ENCODE measurements around the gene FOXP1. TPM values are rescaled to one million over a fixed set of nuclear protein-coding genes. Genes with fewer than 3 reads are reported as not detected.

FOXP1 gene
- total and polyA plus RNA-seq, 2 of the 8 experiments (the other 6 are each of a cell fraction or from before 2014, with no cell fraction given) = 13.9 to 25.4 TPM

DNA sequence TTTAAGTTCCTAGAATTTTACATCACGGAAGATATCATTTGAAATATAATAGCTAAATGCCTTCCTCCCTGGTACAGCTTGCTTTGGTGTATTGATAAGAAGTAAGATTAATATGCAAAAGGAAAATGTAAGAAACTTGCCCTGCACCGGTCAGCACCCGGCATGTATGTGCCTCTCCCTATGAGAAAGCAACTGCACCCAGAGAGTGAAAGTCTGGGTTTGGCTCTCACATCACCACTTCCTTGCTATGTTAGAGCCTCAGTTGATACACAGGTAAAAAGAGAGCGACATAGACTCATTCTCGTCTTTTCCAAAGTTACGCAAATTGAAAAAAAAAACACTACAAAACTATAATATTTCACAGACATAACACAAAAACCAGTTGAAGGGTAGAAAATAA, 96.7 kb downstream of the FOXP1 start:
- Histone ChIP-seq H4K5ac (ENCODE audit: insufficient read length, low read depth, low read length) (no peak overlapping the region), H3K56ac (replicated peaks; ENCODE audit: insufficient read length, low read depth, low read length) (no peak overlapping the region), H4K91ac (replicated peaks; ENCODE audit: insufficient read length, low read length) (no peak overlapping the region), H2AFZ (ENCODE audit: low read length) (no peak overlapping the region), H3K4me3 (ENCODE audit: extremely low read depth in 1 of 4, insufficient read depth in 2 of 4, low read depth in 3 of 4, low read length in 4 of 4) (no peak overlapping the region), H3K18ac (ENCODE audit: extremely low read depth, low read length) (no peak overlapping the region), H3K4me1 (replicated peaks in 1 of 4; ENCODE audit: control insufficient read depth in 3 of 4, insufficient read depth in 4 of 4, low read length in 3 of 4) (no peaks in the 10 kb centered on the region; a peak in 2 of 7 replicates), H3K23me2 (ENCODE audit: low read depth, low read length) (no peaks in the 10 kb centered on the region), H4K8ac (ENCODE audit: extremely low read depth, insufficient read depth, low read length) (no peak overlapping the region), H3K36me3 (ENCODE audit: control insufficient read depth in 2 of 4, insufficient read depth in 4 of 4, low read length in 3 of 4) (peaks cover 0 to 6% (median 0%) of the 10 kb centered on the region in 4 experiments; a peak in 2 of 8 replicates), H2BK20ac (ENCODE audit: low read length) (no peak overlapping the region), H2AK5ac (ENCODE audit: low read depth, low read length) (no peak overlapping the region), H3K14ac (ENCODE audit: insufficient read length) (no peak overlapping the region), H2BK15ac (ENCODE audit: low read length) (no peak overlapping the region), H2BK5ac (ENCODE audit: low read depth, low read length) (no peak overlapping the region), H3K9me3 (ENCODE audit: insufficient read depth in 2 of 2, low read depth in 1 of 2, low read length in 1 of 2) (peaks cover 5 to 7% of the 10 kb centered on the region in 2 experiments; a peak in 1 of 4 replicates), H2BK12ac (ENCODE audit: low read depth, low read length) (no peak overlapping the region), H3K9ac (replicated peaks in 1 of 4; ENCODE audit: extremely low read depth in 1 of 4, low read depth in 3 of 4, low read length in 3 of 4) (no peak overlapping the region), H2BK120ac (replicated peaks; ENCODE audit: low read depth, low read length) (no peak overlapping the region), H3K4me2 (ENCODE audit: insufficient read depth in 1 of 2, low read depth in 2 of 2, low read length in 2 of 2) (no peak overlapping the region), H3K4ac (replicated peaks; ENCODE audit: insufficient read length, low read depth, low read length) (no peak overlapping the region), H3K79me1 (ENCODE audit: low read depth, low read length) (peaks cover 2% of the 10 kb centered on the region; the same call in 1 of the 2 replicates), H3K27ac (ENCODE audit: low read depth, low read length) (no peak overlapping the region), H3K27me3 (replicated peaks in 1 of 4; ENCODE audit: control insufficient read depth in 3 of 4, extremely low read depth in 1 of 4, insufficient read depth in 3 of 4, low read length in 3 of 4) (no peaks in the 10 kb centered on the region), H3K79me2 (ENCODE audit: control insufficient read depth in 1 of 2, insufficient read depth in 2 of 2, low read length in 2 of 2) (no peaks in the 10 kb centered on the region), H3K23ac (ENCODE audit: insufficient read length) (no peak overlapping the region), H4K20me1 (replicated peaks in 1 of 2; ENCODE audit: control insufficient read depth in 1 of 2, insufficient read depth in 2 of 2, low read length in 2 of 2) (no peaks in the 10 kb centered on the region)
- WGBS, 2 experiments (ENCODE audit: extremely low coverage in 1 of 2, insufficient coverage in 1 of 2, insufficient read length in 1 of 2, insufficient replicate concordance in 2 of 2, low coverage in 1 of 2, low lambda C conversion rate in 2 of 2, missing lambda C conversion rate in 1 of 2) = 87% methylated on average over 6 of the region's 6 CpGs; no CpG with 5 or more reads in 1 of the 2 experiments
- DNase-seq (ENCODE audit: low read depth in 1 of 2, low spot score in 2 of 2) (no peak), FAIRE-seq (peak; percentile 24)
- POLR2A ChIA-PET (ENCODE audit: partially characterized antibody) = interaction anchor here (0.9 kb wide), 1 partner anchor 9 kb away, joined by 4 read pairs; no protein-coding TSS in a partner anchor
- TF ChIP-seq BACH1 (IDR thresholded peaks at IDR 0.05; ENCODE audit: low read length) (no peak), BCL11A (IDR thresholded peaks at IDR 0.05; ENCODE audit: low read depth in 2 of 2, low read length in 2 of 2) (no peak), SIRT6 (IDR thresholded peaks at IDR 0.05; ENCODE audit: low read length) (no peak), RBBP5 (IDR thresholded peaks at IDR 0.05; ENCODE audit: borderline replicate concordance, low read depth, low read length) (no peak), ZNF274 (IDR thresholded peaks at IDR 0.05; ENCODE audit: borderline replicate concordance, extremely low read depth, low read length) (no peak), CBX5 (IDR thresholded peaks at IDR 0.05; ENCODE audit: low read depth, low read length) (no peak), TAF1 (IDR thresholded peaks at IDR 0.05; ENCODE audit: low read depth, low read length) (no peak)
- CTCF ChIA-PET (ENCODE audit: partially characterized antibody) = no interaction called here

Measured in H1 (cell line).